Stimulated activated CD4-positive, alpha-beta T cell treated with anti-CD3 and anti-CD28 coated beads, Interleukin-4, amount 100 ng/mL, for 1 hour (primary cell): ENCODE results near the gene MVB12B.
"Not testable (repeated sequence)": the region's sequence is repeated elsewhere in the genome, so short reads cannot be mapped to it uniquely, and the experiment has no call there.

Source experiments
- DNase-seq: peaks from one replicate; pipeline ENCODE4 v3.0.0-alpha.2; 2020

MVB12B gene

GRCh38 chr9:126326228-126327005 is at the start of gene MVB12B:
TSS of gene MVB12B (plus strand) at chr9:126326829. CDS start at chr9:126326930, 101 bp downstream.
- peak; percentile 63 for DNase-seq

- DNase-seq, result no peak
Measured at GRCh38 chr9:126283799-126284465, 42.7 kb upstream of the MVB12B start.

- not testable (repeated sequence) for DNase-seq
Measured at GRCh38 chr9:126285652-126286051, 41.0 kb upstream of the MVB12B start.

GRCh38 chr9:126287166-126287866 is 39.3 kb upstream of the MVB12B start:
- DNase-seq, result no peak

GRCh38 chr9:126290871-126291270 is 35.8 kb upstream of the MVB12B start:
- DNase-seq, result no peak

- DNase-seq, result no peak
Measured at GRCh38 chr9:126291925-126292324, 34.7 kb upstream of the MVB12B start.

GRCh38 chr9:126292736-126293521 is 33.7 kb upstream of the MVB12B start:
- no peak for DNase-seq

- peak; percentile 5 for DNase-seq
Measured at GRCh38 chr9:126293522-126293889, 33.1 kb upstream of the MVB12B start.

GRCh38 chr9:126294331-126295081 is 32.1 kb upstream of the MVB12B start:
- no peak for DNase-seq

- no peak for DNase-seq
Measured at GRCh38 chr9:126295082-126295477, 31.5 kb upstream of the MVB12B start.

GRCh38 chr9:126295516-126295915 is 31.1 kb upstream of the MVB12B start:
- DNase-seq, result no peak

- no peak for DNase-seq
Measured at GRCh38 chr9:126295936-126296600, 30.6 kb upstream of the MVB12B start.

GRCh38 chr9:126296687-126297086 is 29.9 kb upstream of the MVB12B start:
- no peak for DNase-seq

- no peak for DNase-seq
Measured at GRCh38 chr9:126297661-126298060, 29.0 kb upstream of the MVB12B start.

- no peak for DNase-seq
Measured at GRCh38 chr9:126298063-126298801, 28.4 kb upstream of the MVB12B start.

GRCh38 chr9:126299706-126300276 is 26.8 kb upstream of the MVB12B start:
- DNase-seq, result no peak

- no peak for DNase-seq
Measured at GRCh38 chr9:126301196-126301595, 25.4 kb upstream of the MVB12B start.

GRCh38 chr9:126301985-126302603 is 24.5 kb upstream of the MVB12B start:
- peak; percentile 25 for DNase-seq

- DNase-seq, result no peak
Measured at GRCh38 chr9:126302730-126303129, 23.9 kb upstream of the MVB12B start.

- DNase-seq, result no peak
Measured at GRCh38 chr9:126303488-126303887, 23.1 kb upstream of the MVB12B start.
